Thyroid gland (tissue), 4 donors: ENCODE data around the gene BAIAP3. TPM values are rescaled to one million over a fixed set of nuclear protein-coding genes. Genes with fewer than 3 reads are reported as not detected.

ENCODE experiments used
- DNase-seq, 2 donors: peaks; one replicate each; pipeline ENCODE4 v3.0.0-alpha.2; 2019
- H3K27ac ChIP-seq, 3 donors: fragments of 200-600 bp; sonication (generic); 1 replicate in 2 of 3; 2 replicates in 1 of 3; pipeline ENCODE4 v1.5.1; 2016 to 2019; ENCODE audit warnings: mild to moderate bottlenecking in 1 of 3, moderate library complexity in 1 of 3
- H3K27me3 ChIP-seq: fragments of 200-600 bp; sonication (generic); one replicate; pipeline ENCODE4 v1.5.1; 2019
- H3K36me3 ChIP-seq, 2 donors: fragments of 200-600 bp; sonication (generic); one replicate each; pipeline ENCODE4 v1.5.1; 2016 to 2019
- H3K4me1 ChIP-seq, 2 donors: fragments of 200-600 bp; sonication (generic); one replicate each; pipeline ENCODE4 v1.5.1; 2017 to 2019
- H3K4me3 ChIP-seq, 3 donors: fragments of 200-600 bp; sonication (generic); replicated peaks in 1 of 3; 1 replicate in 2 of 3; 2 replicates in 1 of 3; pipeline ENCODE4 v1.5.1; 2016; ENCODE audit warnings: mild to moderate bottlenecking in 1 of 3
- H3K9me3 ChIP-seq: fragments of 200-600 bp; sonication (generic); one replicate; pipeline ENCODE4 v1.5.1; 2017
- CTCF ChIP-seq, 6 experiments: fragments of 200-600 bp in 3 of 6; fragments of 450-650 bp in 3 of 6; sonication (generic) in 3 of 6; IDR thresholded peaks; one replicate each; pipeline ENCODE4 v1.5.1; 2016 to 2019; ENCODE audit warnings: antibody characterized with exemption in 6 of 6, mild to moderate bottlenecking in 2 of 6, inconsistent platforms in 1 of 6, moderate library complexity in 1 of 6
- POLR2A ChIP-seq, 2 donors: fragments of 450-650 bp; IDR thresholded peaks; one replicate each; pipeline ENCODE4 v1.6.1; 2017; ENCODE audit warnings: antibody characterized with exemption in 2 of 2, mild to moderate bottlenecking in 2 of 2, moderate library complexity in 1 of 2
- WGBS, 2 donors: methylation state at CpG; one replicate each; pipeline ENCODE4 v1.1.5; 2017; 5-methylcytosine and 5-hydroxymethylcytosine counted together
- intact Hi-C: fragments of 100-400 bp; cut with DNase I; formaldehyde crosslinking; loops from one replicate; pipeline ENCODE4 v1.15.1; 2023
- total RNA-seq, 4 donors: library from RNA; depleted of rRNA; stranded (reverse); fragments of >200 nt; gene quantifications; one replicate each; pipeline ENCODE4 v1.2.3, GENCODE V29; 2016

BAIAP3 gene
- total RNA-seq, 4 donors from 2014 or later = 0.45 to 3.0 (median 1.6) TPM

- DNase-seq = no peak
- Histone ChIP-seq H3K4me1 (peaks cover 13 to 14% of the 10 kb centered on the region in 2 donors), H3K4me3 (no peak overlapping the region), H3K9me3 (no peaks in the 10 kb centered on the region), H3K27ac (no peak overlapping the region), H3K27me3 (no peaks in the 10 kb centered on the region), H3K36me3 (peaks cover 2 to 4% of the 10 kb centered on the region in 2 donors)
- TF ChIP-seq POLR2A (IDR thresholded peaks at IDR 0.05) (no peak), CTCF (IDR thresholded peaks at IDR 0.05) (no peak)
- intact Hi-C loops = no loop called here
- 95 to 98% methylated on average over 13 to 19 of the region's 24 CpGs for WGBS, 2 donors
These were observed 41.8 kb downstream of the BAIAP3 start for GRCh38 chr16:1375298-1375640.

GRCh38 chr16:1375741-1376410, 42.4 kb downstream of the BAIAP3 start:
- Histone ChIP-seq H3K4me1 (peaks cover 13 to 14% of the 10 kb centered on the region in 2 donors), H3K27ac (no peak overlapping the region), H3K36me3 (peaks cover 0 to 4% of the 10 kb centered on the region in 2 donors), H3K4me3 (no peak overlapping the region), H3K27me3 (no peaks in the 10 kb centered on the region), H3K9me3 (no peaks in the 10 kb centered on the region)
- intact Hi-C loops = no loop called here
- TF ChIP-seq CTCF (IDR thresholded peaks at IDR 0.05) = no peak
- no peak for TF ChIP-seq POLR2A (IDR thresholded peaks at IDR 0.05)
- no peak for DNase-seq
- 91 to 93% methylated on average over 16 to 19 of the region's 19 CpGs for WGBS, 2 donors

- H3K36me3 ChIP-seq = peaks cover 5 to 11% of the 10 kb centered on the region in 2 donors
- no peaks in the 10 kb centered on the region for H3K27me3 ChIP-seq
- H3K4me3 ChIP-seq = no peak overlapping the region
- DNase-seq = no peak
- WGBS, 2 donors = 95 to 97% methylated on average over 7 to 9 of the region's 10 CpGs
- H3K27ac ChIP-seq = no peak overlapping the region
- intact Hi-C loops = no loop called here
- peaks cover 13 to 14% of the 10 kb centered on the region in 2 donors for H3K4me1 ChIP-seq
- TF ChIP-seq CTCF (IDR thresholded peaks at IDR 0.05) (no peak), POLR2A (IDR thresholded peaks at IDR 0.05) (no peak)
- no peaks in the 10 kb centered on the region for H3K9me3 ChIP-seq
These were observed 44.1 kb downstream of the BAIAP3 start for GRCh38 chr16:1377406-1378010.

- 90 to 93% methylated on average over 18 to 23 of the region's 25 CpGs for WGBS, 2 donors
- Histone ChIP-seq H3K4me3 (no peak overlapping the region), H3K9me3 (no peaks in the 10 kb centered on the region), H3K4me1 (peaks cover 13 to 14% of the 10 kb centered on the region in 2 donors), H3K27me3 (no peaks in the 10 kb centered on the region), H3K27ac (no peak overlapping the region), H3K36me3 (peaks cover 7 to 11% of the 10 kb centered on the region in 2 donors)
- intact Hi-C loops = no loop called here
- DNase-seq = no peak
- TF ChIP-seq POLR2A (IDR thresholded peaks at IDR 0.05) (no peak), CTCF (IDR thresholded peaks at IDR 0.05) (no peak)
These were observed 44.8 kb downstream of the BAIAP3 start for GRCh38 chr16:1378087-1378803.
